Activated CD4-positive, alpha-beta memory T cell treated with anti-CD3 and anti-CD28 coated beads for 36 hours (primary cell): Measurements from ENCODE around the gene UROS. TPM values are rescaled to one million over a fixed set of nuclear protein-coding genes. Genes with fewer than 3 reads are reported as not detected.
A peak's percentile ranks its signal among the peaks of the same experiment; 100 is the strongest.

Source experiments
- CTCF ChIA-PET: fragments of 350-600 bp; sonication (Branson Sonifier 250); formaldehyde crosslinking; loops from one replicate; lab custom pipeline; 2021; ENCODE audit warnings: antibody characterized with exemption, inconsistent platforms; lab: Charles Lee
- POLR2A ChIA-PET: fragments of 350-600 bp; sonication (Branson Sonifier 250); formaldehyde crosslinking; loops from one replicate; lab custom pipeline; 2021; ENCODE audit warnings: antibody characterized with exemption; lab: Charles Lee
- DNase-seq: peaks from one replicate; pipeline ENCODE4 v3.0.0-alpha.2; 2020
- H3K27ac Mint-ChIP-seq: one replicate; pipeline ENCODE4 v1.8.0; 2021; ENCODE audit warnings: mixed read lengths
- H3K27me3 Mint-ChIP-seq: one replicate; pipeline ENCODE4 v1.8.0; 2021; ENCODE audit warnings: mixed read lengths
- H3K36me3 Mint-ChIP-seq: one replicate; pipeline ENCODE4 v1.8.0; 2021; ENCODE audit warnings: mixed read lengths
- H3K4me1 Mint-ChIP-seq: one replicate; pipeline ENCODE4 v1.8.0; 2021; ENCODE audit warnings: low read depth, mixed read lengths
- H3K4me3 Mint-ChIP-seq: one replicate; pipeline ENCODE4 v1.8.0; 2021; ENCODE audit warnings: mild to moderate bottlenecking, mixed read lengths
- H3K9me3 Mint-ChIP-seq: one replicate; pipeline ENCODE4 v1.8.0; 2021; ENCODE audit warnings: mixed read lengths
- intact Hi-C: fragments of 100-400 bp; cut with micrococcal nuclease; formaldehyde crosslinking; loops from one replicate; pipeline ENCODE4 v1.15.1; 2023
- total RNA-seq, 2 experiments: library from RNA; stranded (reverse); gene quantifications; one replicate each; pipeline ENCODE4 v1.2.3, GENCODE V29; 2021

The UROS gene
- total RNA-seq, 2 experiments from 2014 or later, result 35.0 to 38.3 TPM

GRCh38 chr10:125848857-125849256 is 25.8 kb upstream of the UROS start:
- Mint-ChIP-seq H3K27me3 (no peaks in the 10 kb centered on the region), H3K4me1 (no peaks in the 10 kb centered on the region), H3K9me3 (no peaks in the 10 kb centered on the region), H3K4me3 (no peak overlapping the region), H3K36me3 (peaks cover 23% of the 10 kb centered on the region), H3K27ac (no peak overlapping the region)
- CTCF ChIA-PET, result no interaction called here
- intact Hi-C loops, result no loop called here
- POLR2A ChIA-PET, result no interaction called here
- no peak for DNase-seq

GRCh38 chr10:125848371-125848770 is 25.3 kb upstream of the UROS start:
- POLR2A ChIA-PET, result no interaction called here
- peaks cover 20% of the 10 kb centered on the region for H3K36me3 Mint-ChIP-seq
- DNase-seq, result no peak

GRCh38 chr10:125846894-125847293 is 23.8 kb upstream of the UROS start:
- Mint-ChIP-seq H3K4me1 (no peaks in the 10 kb centered on the region), H3K27me3 (no peaks in the 10 kb centered on the region), H3K9me3 (no peaks in the 10 kb centered on the region), H3K4me3 (no peak overlapping the region), H3K27ac (no peak overlapping the region), H3K36me3 (peaks cover 12% of the 10 kb centered on the region)
- POLR2A ChIA-PET, result no interaction called here
- no peak for DNase-seq
- CTCF ChIA-PET, result interaction anchor here (0.6 kb wide), 1 partner anchor 86 kb away, joined by 4 read pairs; no protein-coding TSS in a partner anchor
- intact Hi-C loops, result no loop called here

More at GRCh38 chr10:125848371-125848770, 25.3 kb upstream of the UROS start:
- H3K27me3 Mint-ChIP-seq, result no peaks in the 10 kb centered on the region
- no peaks in the 10 kb centered on the region for H3K4me1 Mint-ChIP-seq
- intact Hi-C loops, result no loop called here
- no peak overlapping the region for H3K4me3 Mint-ChIP-seq
- CTCF ChIA-PET, result no interaction called here
- H3K27ac Mint-ChIP-seq, result no peak overlapping the region
- H3K9me3 Mint-ChIP-seq, result no peaks in the 10 kb centered on the region

GRCh38 chr10:125845617-125846016 is 22.6 kb upstream of the UROS start:
- CTCF ChIA-PET, result no interaction called here
- peaks cover 11% of the 10 kb centered on the region for H3K36me3 Mint-ChIP-seq
- intact Hi-C loops, result no loop called here
- no peaks in the 10 kb centered on the region for H3K9me3 Mint-ChIP-seq
- no peaks in the 10 kb centered on the region for H3K4me1 Mint-ChIP-seq
- DNase-seq, result no peak
- POLR2A ChIA-PET, result no interaction called here
- H3K27me3 Mint-ChIP-seq, result no peaks in the 10 kb centered on the region
- no peak overlapping the region for H3K4me3 Mint-ChIP-seq
- H3K27ac Mint-ChIP-seq, result no peak overlapping the region

GRCh38 chr10:125844751-125845221 is 21.7 kb upstream of the UROS start:
- Mint-ChIP-seq H3K36me3 (peaks cover 13% of the 10 kb centered on the region), H3K4me1 (no peaks in the 10 kb centered on the region), H3K9me3 (no peaks in the 10 kb centered on the region), H3K27me3 (no peaks in the 10 kb centered on the region), H3K4me3 (no peak overlapping the region), H3K27ac (no peak overlapping the region)
- ChIA-PET POLR2A (no interaction called here), CTCF (no interaction called here)
- no peak for DNase-seq
- intact Hi-C loops, result no loop called here

GRCh38 chr10:125843603-125844329 is 20.7 kb upstream of the UROS start:
- DNase-seq, result no peak
- POLR2A ChIA-PET, result no interaction called here
- intact Hi-C loops, result no loop called here
- CTCF ChIA-PET, result no interaction called here
- H3K36me3 Mint-ChIP-seq, result peaks cover 13% of the 10 kb centered on the region
- H3K4me3 Mint-ChIP-seq, result no peak overlapping the region
- no peaks in the 10 kb centered on the region for H3K27me3 Mint-ChIP-seq
- H3K9me3 Mint-ChIP-seq, result no peaks in the 10 kb centered on the region
- H3K4me1 Mint-ChIP-seq, result no peaks in the 10 kb centered on the region
- no peak overlapping the region for H3K27ac Mint-ChIP-seq

- no peak for DNase-seq
- ChIA-PET CTCF (no interaction called here), POLR2A (no interaction called here)
- Mint-ChIP-seq H3K27ac (no peak overlapping the region), H3K9me3 (no peaks in the 10 kb centered on the region), H3K4me3 (no peak overlapping the region), H3K4me1 (no peaks in the 10 kb centered on the region), H3K27me3 (no peaks in the 10 kb centered on the region), H3K36me3 (peaks cover 25% of the 10 kb centered on the region)
- intact Hi-C loops, result no loop called here
These were observed 17.9 kb upstream of the UROS start for GRCh38 chr10:125840955-125841354.

GRCh38 chr10:125840406-125840805 is 17.3 kb upstream of the UROS start:
- no peak overlapping the region for H3K4me3 Mint-ChIP-seq
- intact Hi-C loops, result no loop called here
- no peaks in the 10 kb centered on the region for H3K4me1 Mint-ChIP-seq
- H3K36me3 Mint-ChIP-seq, result peaks cover 29% of the 10 kb centered on the region
- CTCF ChIA-PET, result no interaction called here
- no peaks in the 10 kb centered on the region for H3K9me3 Mint-ChIP-seq
- no peak overlapping the region for H3K27ac Mint-ChIP-seq
- no peaks in the 10 kb centered on the region for H3K27me3 Mint-ChIP-seq
- no peak for DNase-seq
- POLR2A ChIA-PET, result no interaction called here

- Mint-ChIP-seq H3K9me3 (no peaks in the 10 kb centered on the region), H3K4me3 (no peak overlapping the region), H3K36me3 (peaks cover 36% of the 10 kb centered on the region), H3K27me3 (no peaks in the 10 kb centered on the region), H3K27ac (no peak overlapping the region), H3K4me1 (no peaks in the 10 kb centered on the region)
- ChIA-PET CTCF (interaction anchor here (0.6 kb wide), 1 partner anchor 26 kb away, joined by 3 read pairs; no protein-coding TSS in a partner anchor), POLR2A (interaction anchor here (0.7 kb wide), 1 partner anchor 10 kb away, joined by 3 read pairs; no protein-coding TSS in a partner anchor)
- DNase-seq, result no peak
- intact Hi-C loops, result no loop called here
These were observed 15.9 kb upstream of the UROS start for GRCh38 chr10:125838802-125839575.

GRCh38 chr10:125836746-125837145 is 13.7 kb upstream of the UROS start:
- Mint-ChIP-seq H3K27ac (no peak overlapping the region), H3K27me3 (no peaks in the 10 kb centered on the region), H3K4me3 (no peak overlapping the region), H3K36me3 (peaks cover 44% of the 10 kb centered on the region), H3K9me3 (no peaks in the 10 kb centered on the region), H3K4me1 (no peaks in the 10 kb centered on the region)
- intact Hi-C loops, result no loop called here
- CTCF ChIA-PET, result no interaction called here
- DNase-seq, result no peak
- POLR2A ChIA-PET, result no interaction called here

- Mint-ChIP-seq H3K4me1 (peaks cover 16% of the 10 kb centered on the region), H3K4me3 (no peak overlapping the region), H3K9me3 (no peaks in the 10 kb centered on the region), H3K27ac (peak overlapping the region; percentile 30), H3K36me3 (peaks cover 36% of the 10 kb centered on the region), H3K27me3 (no peaks in the 10 kb centered on the region)
- no peak for DNase-seq
- ChIA-PET CTCF (interaction anchor here (1.3 kb wide), 1 partner anchor 31 kb away, joined by 3 read pairs; no protein-coding TSS in a partner anchor), POLR2A (interaction anchor here (1.3 kb wide), 1 partner anchor 10 kb away, joined by 3 read pairs; no protein-coding TSS in a partner anchor)
- intact Hi-C loops, result no loop called here
These were observed 5.3 kb upstream of the UROS start for GRCh38 chr10:125828311-125828710.

- ChIA-PET POLR2A (no interaction called here), CTCF (interaction anchor here (1.3 kb wide), 1 partner anchor 30 kb away, joined by 3 read pairs; no protein-coding TSS in a partner anchor)
- Mint-ChIP-seq H3K27ac (no peak overlapping the region), H3K9me3 (no peaks in the 10 kb centered on the region), H3K4me3 (no peak overlapping the region), H3K27me3 (no peaks in the 10 kb centered on the region), H3K4me1 (peaks cover 19% of the 10 kb centered on the region), H3K36me3 (peaks cover 34% of the 10 kb centered on the region)
- no peak for DNase-seq
- intact Hi-C loops, result no loop called here
These were observed 4.1 kb upstream of the UROS start for GRCh38 chr10:125827133-125827532.
